Aorta (tissue), 4 donors: ENCODE measurements around the gene CD8B. TPM values are rescaled to one million over a fixed set of nuclear protein-coding genes. Genes with fewer than 3 reads are reported as not detected.

ENCODE experiments used
- polyA plus RNA-seq, 2 donors: library from polyadenylated mRNA; stranded (reverse); fragments of 200-250 nt; gene quantifications; one replicate each; pipeline ENCODE4 v1.2.3, GENCODE V29; 2013
- total RNA-seq, 2 donors: library from RNA; stranded (reverse); fragmentation: NEBNext Ultra II Directional; extraction: Animal tissue kit (Norgen Biotek cat#: 25700); gene quantifications; one replicate each; pipeline ENCODE4 v1.2.1, GENCODE V29; 2021
- donor health status: healthy with polysubstance abuse.
- donor health status: Bipolar disorder and iron deficiency.
- donor health status: DM: no; HTN: no; CAD: no.
- donor health status: DM: yes; HTN: yes; CAD: no.

Gene CD8B
- total and polyA plus RNA-seq, 4 donors, result 1.2 to 3.0 (median 1.9) TPM; not detected in 1

Other genes with a start within 250 kb of the CD8B start
- gene RNF103, start 238.0 kb downstream of the CD8B start, total RNA-seq, result 10 to 100 TPM; 30.5 to 31.0 TPM
- 10 to 100 TPM; 11.4 to 26.1 TPM for gene RNF103, start 238.0 kb downstream of the CD8B start, polyA plus RNA-seq
- 10 to 100 TPM; 22.5 to 27.2 TPM for gene RMND5A, start 141.6 kb downstream of the CD8B start, total RNA-seq
- gene RMND5A, start 141.6 kb downstream of the CD8B start, polyA plus RNA-seq, result 10 to 100 TPM in 1 of 2 donors, 1 to 10 TPM in 1; 7.7 to 12.1 TPM
- 1 to 10 TPM; 2.9 to 3.9 TPM for gene CD8A, start 71.0 kb downstream of the CD8B start, total RNA-seq
- 1 to 10 TPM; 1.5 to 3.4 TPM for gene CD8A, start 71.0 kb downstream of the CD8B start, polyA plus RNA-seq
- gene RGPD1, start 80.2 kb upstream of the CD8B start, total RNA-seq, result 1 to 10 TPM in 1 of 2 donors, under 1 TPM in 1; 0.75 to 3.1 TPM
- 1 to 10 TPM in 1 of 2 donors, not detected in 1; 3.6 TPM for gene RGPD1, start 80.2 kb upstream of the CD8B start, polyA plus RNA-seq
- 1 to 10 TPM; 2.0 to 9.0 TPM for gene PLGLB1, start 160.0 kb upstream of the CD8B start, total RNA-seq
- 1 to 10 TPM; 2.3 to 8.2 TPM for gene PLGLB1, start 160.0 kb upstream of the CD8B start, polyA plus RNA-seq